GM23338 (cell line): Measurements from ENCODE around the gene KCNS3. TPM values are rescaled to one million over a fixed set of nuclear protein-coding genes. Genes with fewer than 3 reads are reported as not detected.

Source experiments
- ATAC-seq: fragments of 200-7000 bp; cut with Tn5 transposase; 3 replicates; pipeline ENCODE4 v1.9.1; 2020
- DNase-seq: peaks from one replicate; pipeline ENCODE4 v3.0.0-alpha.2; 2015; ENCODE audit warnings: low spot score
- H2AFZ ChIP-seq: fragments of 200-600 bp; sonication (generic); 2 replicates; pipeline ENCODE4 v1.8.0; 2016; ENCODE audit warnings: antibody characterized with exemption, mild to moderate bottlenecking, moderate library complexity
- H3F3A ChIP-seq: fragments of 200-600 bp; sonication (generic); replicated peaks from 2 replicates; pipeline ENCODE4 v1.8.0; 2017; ENCODE audit warnings: antibody characterized with exemption, mixed run types, low read depth
- H3K27ac ChIP-seq: fragments of 200-600 bp; sonication (generic); 2 replicates; pipeline ENCODE4 v1.6.1; 2016; ENCODE audit warnings: low read depth
- H3K27me3 ChIP-seq: fragments of 200-600 bp; sonication (generic); 2 replicates; pipeline ENCODE4 v1.8.0; 2016; ENCODE audit warnings: mild to moderate bottlenecking, mixed run types, moderate library complexity; ENCODE audit not compliant: insufficient read depth
- H3K36me3 ChIP-seq: fragments of 200-600 bp; sonication (generic); 2 replicates; pipeline ENCODE4 v1.8.0; 2016; ENCODE audit warnings: mild to moderate bottlenecking; ENCODE audit not compliant: insufficient read depth
- H3K4me1 ChIP-seq: fragments of 200-600 bp; sonication (generic); 2 replicates; pipeline ENCODE4 v1.8.0; 2016; ENCODE audit warnings: mild to moderate bottlenecking, moderate library complexity; ENCODE audit not compliant: insufficient read depth
- H3K4me2 ChIP-seq: fragments of 200-600 bp; sonication (generic); 2 replicates; pipeline ENCODE4 v1.7.1; 2017; ENCODE audit warnings: mixed run types
- H3K4me3 ChIP-seq: fragments of 200-600 bp; sonication (generic); 2 replicates; pipeline ENCODE4 v1.6.1; 2016; ENCODE audit warnings: mixed run types
- H3K79me2 ChIP-seq: fragments of 200-600 bp; sonication (generic); replicated peaks from 2 replicates; pipeline ENCODE4 v1.8.0; 2017; ENCODE audit warnings: mild to moderate bottlenecking; ENCODE audit not compliant: insufficient read depth
- H3K9me2 ChIP-seq: fragments of 200-600 bp; sonication (generic); 2 replicates; pipeline ENCODE4 v1.8.0; 2017; ENCODE audit not compliant: insufficient read depth
- H4K20me1 ChIP-seq: fragments of 200-600 bp; sonication (generic); replicated peaks from 2 replicates; pipeline ENCODE4 v1.8.0; 2017; ENCODE audit warnings: mild to moderate bottlenecking; ENCODE audit not compliant: insufficient read depth
- H3K27ac Mint-ChIP-seq: 2 replicates; pipeline ENCODE4 v1.8.0; 2020; ENCODE audit warnings: inconsistent platforms, mild to moderate bottlenecking, moderate library complexity, mixed read lengths
- H3K27me3 Mint-ChIP-seq: 3 replicates; pipeline ENCODE4 v1.8.0; 2022; ENCODE audit warnings: low read depth, mild to moderate bottlenecking, moderate library complexity, mixed read lengths, inconsistent platforms; ENCODE audit not compliant: insufficient read depth, poor library complexity
- H3K36me3 Mint-ChIP-seq: 3 replicates; pipeline ENCODE4 v1.8.0; 2021; ENCODE audit warnings: low read depth, mild to moderate bottlenecking, inconsistent platforms, moderate library complexity, mixed read lengths
- H3K4me1 Mint-ChIP-seq: 3 replicates; pipeline ENCODE4 v1.8.0; 2020; ENCODE audit warnings: mild to moderate bottlenecking, inconsistent platforms, mixed read lengths
- H3K4me3 Mint-ChIP-seq: 3 replicates; pipeline ENCODE4 v1.8.0; 2021; ENCODE audit warnings: moderate library complexity, mild to moderate bottlenecking, inconsistent platforms, mixed read lengths
- H3K9me3 Mint-ChIP-seq: 3 replicates; pipeline ENCODE4 v1.8.0; 2020; ENCODE audit warnings: moderate library complexity, mild to moderate bottlenecking, inconsistent platforms, mixed read lengths
- CREB1 ChIP-seq: fragments of 250-450 bp; sonication (Bioruptor Pico); IDR thresholded peaks from 2 replicates; pipeline ENCODE4 v1.5.0; 2020; ENCODE audit warnings: low read depth, mild to moderate bottlenecking, moderate library complexity
- EZH2 ChIP-seq: fragments of 200-600 bp; sonication (generic); IDR thresholded peaks from one replicate; pipeline ENCODE4 v1.8.0; 2017; ENCODE audit warnings: antibody characterized with exemption, mild to moderate bottlenecking, low read depth; ENCODE audit not compliant: unreplicated experiment
- EZH2phosphoT487 ChIP-seq: fragments of 200-600 bp; sonication (generic); IDR thresholded peaks from one replicate; pipeline ENCODE4 v1.8.1; 2018; ENCODE audit warnings: antibody characterized with exemption; ENCODE audit not compliant: unreplicated experiment
- JUNB ChIP-seq: IDR thresholded peaks from one replicate; pipeline ENCODE4 v1.6.1; 2016; ENCODE audit warnings: antibody characterized with exemption; ENCODE audit not compliant: unreplicated experiment
- NANOG ChIP-seq: IDR thresholded peaks from 2 replicates; pipeline ENCODE4 v1.6.1; 2016; ENCODE audit warnings: antibody characterized with exemption, borderline replicate concordance
- POLR2AphosphoS5 ChIP-seq: IDR thresholded peaks from 2 replicates; pipeline ENCODE4 v1.6.1; 2016; ENCODE audit warnings: antibody characterized with exemption, low read depth
- STAT1 ChIP-seq: IDR thresholded peaks from one replicate; pipeline ENCODE4 v1.6.1; 2016; ENCODE audit warnings: antibody characterized with exemption; ENCODE audit not compliant: unreplicated experiment
- ZNF114 ChIP-seq: fragments of 250-450 bp; sonication (Bioruptor Pico); IDR thresholded peaks from 2 replicates; pipeline ENCODE4 v1.5.0; 2020; ENCODE audit warnings: mild to moderate bottlenecking, moderate library complexity
- ZNF331 ChIP-seq: fragments of 250-450 bp; sonication (Bioruptor Pico); IDR thresholded peaks from 2 replicates; pipeline ENCODE4 v1.5.0; 2020; ENCODE audit warnings: low read depth, mild to moderate bottlenecking, moderate library complexity
- polyA plus RNA-seq: library from polyadenylated mRNA; unstranded; fragments of >200 nt; fragmentation: Nextera tagmentation; extraction: Ambion mirVana; gene quantifications from 2 replicates; pipeline ENCODE4 v1.2.1, GENCODE V29; 2016
- total RNA-seq: library from RNA; depleted of rRNA; stranded (reverse); fragments of >200 nt; shearing (Covaris generic); gene quantifications from 2 replicates; pipeline ENCODE4 v1.2.3, GENCODE V29; 2014
- TF ChIP-seq, protein P1 (sequence below): IDR thresholded peaks from 2 replicates; pipeline ENCODE4 v1.6.1; 2016; ENCODE audit warnings: antibody characterized with exemption
- TF ChIP-seq, protein P2 (sequence below): fragments of 250-450 bp; sonication (Bioruptor Pico); IDR thresholded peaks from 2 replicates; pipeline ENCODE4 v1.5.0; 2020; ENCODE audit warnings: mild to moderate bottlenecking, moderate library complexity
- TF ChIP-seq, protein P3 (sequence below), 2 experiments: fragments of 200-600 bp in 1 of 2; sonication (generic) in 1 of 2; conservative IDR thresholded peaks; 2 replicates each; pipeline versions ENCODE4 v1.5.1 to v1.6.1; 2016 to 2017; ENCODE audit warnings: antibody characterized with exemption in 2 of 2, low read depth in 2 of 2, mild to moderate bottlenecking in 2 of 2, moderate library complexity in 1 of 2
- TF ChIP-seq, protein P4 (sequence below): IDR thresholded peaks from one replicate; pipeline ENCODE4 v1.6.1; 2018; ENCODE audit warnings: antibody characterized with exemption; ENCODE audit not compliant: unreplicated experiment

The KCNS3 gene
- total and polyA plus RNA-seq, 2 experiments from 2014 or later = 23.2 to 80.0 TPM

DNA sequence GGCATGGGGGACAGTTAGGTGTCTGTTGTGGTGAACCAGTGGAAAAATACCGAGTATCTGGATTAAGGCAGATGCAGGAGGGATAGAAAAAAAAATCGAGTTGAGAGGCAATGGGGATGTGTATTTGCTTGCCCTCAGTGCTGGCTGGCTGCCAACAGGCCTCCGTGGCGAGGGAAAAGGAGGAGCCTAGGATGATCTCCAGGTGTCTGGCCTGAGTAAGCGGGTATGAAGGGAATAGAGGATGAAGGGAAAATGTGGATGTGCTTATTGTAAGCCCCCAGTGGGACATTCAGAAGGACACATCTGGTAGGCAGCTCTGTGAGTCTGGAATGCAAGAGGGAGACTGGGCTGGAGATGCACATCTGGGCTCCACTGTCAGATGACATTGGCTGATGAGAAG, 22.8 kb downstream of the KCNS3 start:
- Histone ChIP-seq H3K27ac (no peak overlapping the region), H3K36me3 (no peaks in the 10 kb centered on the region), H3K9me2 (no peaks in the 10 kb centered on the region), H3K27me3 (no peaks in the 10 kb centered on the region), H3F3A (no peaks in the 10 kb centered on the region), H3K4me1 (peaks cover 4% of the 10 kb centered on the region; the same call in 1 of the 2 replicates), H3K4me3 (no peak overlapping the region), H3K79me2 (peaks cover 96% of the 10 kb centered on the region), H2AFZ (no peak overlapping the region), H3K4me2 (no peak overlapping the region), H4K20me1 (peaks cover 20% of the 10 kb centered on the region)
- H3K27me3 Mint-ChIP-seq = no peaks in the 10 kb centered on the region
- peaks cover 12% of the 10 kb centered on the region for H3K36me3 Mint-ChIP-seq
- no peak overlapping the region; the same call in 1 of the 2 replicates for H3K27ac Mint-ChIP-seq
- DNase-seq = no peak
- no peak overlapping the region for H3K4me3 Mint-ChIP-seq
- no peaks in the 10 kb centered on the region; the same call in 2 of the 3 replicates for H3K4me1 Mint-ChIP-seq
- ATAC-seq = no peak
- peaks cover 9% of the 10 kb centered on the region; the same call in 2 of the 3 replicates for H3K9me3 Mint-ChIP-seq
- TF ChIP-seq, protein P1, sequence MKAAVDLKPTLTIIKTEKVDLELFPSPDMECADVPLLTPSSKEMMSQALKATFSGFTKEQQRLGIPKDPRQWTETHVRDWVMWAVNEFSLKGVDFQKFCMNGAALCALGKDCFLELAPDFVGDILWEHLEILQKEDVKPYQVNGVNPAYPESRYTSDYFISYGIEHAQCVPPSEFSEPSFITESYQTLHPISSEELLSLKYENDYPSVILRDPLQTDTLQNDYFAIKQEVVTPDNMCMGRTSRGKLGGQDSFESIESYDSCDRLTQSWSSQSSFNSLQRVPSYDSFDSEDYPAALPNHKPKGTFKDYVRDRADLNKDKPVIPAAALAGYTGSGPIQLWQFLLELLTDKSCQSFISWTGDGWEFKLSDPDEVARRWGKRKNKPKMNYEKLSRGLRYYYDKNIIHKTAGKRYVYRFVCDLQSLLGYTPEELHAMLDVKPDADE = no peak
- TF ChIP-seq POLR2AphosphoS5 (no peak), NANOG (no peak), CREB1 (CRISPR knock-in tag) (no peak), EZH2 (no peak), STAT1 (no peak), ZNF331 (CRISPR knock-in tag) (no peak), JUNB (no peak), ZNF114 (CRISPR knock-in tag) (no peak), EZH2phosphoT487 (no peak)
- TF ChIP-seq, protein P2, sequence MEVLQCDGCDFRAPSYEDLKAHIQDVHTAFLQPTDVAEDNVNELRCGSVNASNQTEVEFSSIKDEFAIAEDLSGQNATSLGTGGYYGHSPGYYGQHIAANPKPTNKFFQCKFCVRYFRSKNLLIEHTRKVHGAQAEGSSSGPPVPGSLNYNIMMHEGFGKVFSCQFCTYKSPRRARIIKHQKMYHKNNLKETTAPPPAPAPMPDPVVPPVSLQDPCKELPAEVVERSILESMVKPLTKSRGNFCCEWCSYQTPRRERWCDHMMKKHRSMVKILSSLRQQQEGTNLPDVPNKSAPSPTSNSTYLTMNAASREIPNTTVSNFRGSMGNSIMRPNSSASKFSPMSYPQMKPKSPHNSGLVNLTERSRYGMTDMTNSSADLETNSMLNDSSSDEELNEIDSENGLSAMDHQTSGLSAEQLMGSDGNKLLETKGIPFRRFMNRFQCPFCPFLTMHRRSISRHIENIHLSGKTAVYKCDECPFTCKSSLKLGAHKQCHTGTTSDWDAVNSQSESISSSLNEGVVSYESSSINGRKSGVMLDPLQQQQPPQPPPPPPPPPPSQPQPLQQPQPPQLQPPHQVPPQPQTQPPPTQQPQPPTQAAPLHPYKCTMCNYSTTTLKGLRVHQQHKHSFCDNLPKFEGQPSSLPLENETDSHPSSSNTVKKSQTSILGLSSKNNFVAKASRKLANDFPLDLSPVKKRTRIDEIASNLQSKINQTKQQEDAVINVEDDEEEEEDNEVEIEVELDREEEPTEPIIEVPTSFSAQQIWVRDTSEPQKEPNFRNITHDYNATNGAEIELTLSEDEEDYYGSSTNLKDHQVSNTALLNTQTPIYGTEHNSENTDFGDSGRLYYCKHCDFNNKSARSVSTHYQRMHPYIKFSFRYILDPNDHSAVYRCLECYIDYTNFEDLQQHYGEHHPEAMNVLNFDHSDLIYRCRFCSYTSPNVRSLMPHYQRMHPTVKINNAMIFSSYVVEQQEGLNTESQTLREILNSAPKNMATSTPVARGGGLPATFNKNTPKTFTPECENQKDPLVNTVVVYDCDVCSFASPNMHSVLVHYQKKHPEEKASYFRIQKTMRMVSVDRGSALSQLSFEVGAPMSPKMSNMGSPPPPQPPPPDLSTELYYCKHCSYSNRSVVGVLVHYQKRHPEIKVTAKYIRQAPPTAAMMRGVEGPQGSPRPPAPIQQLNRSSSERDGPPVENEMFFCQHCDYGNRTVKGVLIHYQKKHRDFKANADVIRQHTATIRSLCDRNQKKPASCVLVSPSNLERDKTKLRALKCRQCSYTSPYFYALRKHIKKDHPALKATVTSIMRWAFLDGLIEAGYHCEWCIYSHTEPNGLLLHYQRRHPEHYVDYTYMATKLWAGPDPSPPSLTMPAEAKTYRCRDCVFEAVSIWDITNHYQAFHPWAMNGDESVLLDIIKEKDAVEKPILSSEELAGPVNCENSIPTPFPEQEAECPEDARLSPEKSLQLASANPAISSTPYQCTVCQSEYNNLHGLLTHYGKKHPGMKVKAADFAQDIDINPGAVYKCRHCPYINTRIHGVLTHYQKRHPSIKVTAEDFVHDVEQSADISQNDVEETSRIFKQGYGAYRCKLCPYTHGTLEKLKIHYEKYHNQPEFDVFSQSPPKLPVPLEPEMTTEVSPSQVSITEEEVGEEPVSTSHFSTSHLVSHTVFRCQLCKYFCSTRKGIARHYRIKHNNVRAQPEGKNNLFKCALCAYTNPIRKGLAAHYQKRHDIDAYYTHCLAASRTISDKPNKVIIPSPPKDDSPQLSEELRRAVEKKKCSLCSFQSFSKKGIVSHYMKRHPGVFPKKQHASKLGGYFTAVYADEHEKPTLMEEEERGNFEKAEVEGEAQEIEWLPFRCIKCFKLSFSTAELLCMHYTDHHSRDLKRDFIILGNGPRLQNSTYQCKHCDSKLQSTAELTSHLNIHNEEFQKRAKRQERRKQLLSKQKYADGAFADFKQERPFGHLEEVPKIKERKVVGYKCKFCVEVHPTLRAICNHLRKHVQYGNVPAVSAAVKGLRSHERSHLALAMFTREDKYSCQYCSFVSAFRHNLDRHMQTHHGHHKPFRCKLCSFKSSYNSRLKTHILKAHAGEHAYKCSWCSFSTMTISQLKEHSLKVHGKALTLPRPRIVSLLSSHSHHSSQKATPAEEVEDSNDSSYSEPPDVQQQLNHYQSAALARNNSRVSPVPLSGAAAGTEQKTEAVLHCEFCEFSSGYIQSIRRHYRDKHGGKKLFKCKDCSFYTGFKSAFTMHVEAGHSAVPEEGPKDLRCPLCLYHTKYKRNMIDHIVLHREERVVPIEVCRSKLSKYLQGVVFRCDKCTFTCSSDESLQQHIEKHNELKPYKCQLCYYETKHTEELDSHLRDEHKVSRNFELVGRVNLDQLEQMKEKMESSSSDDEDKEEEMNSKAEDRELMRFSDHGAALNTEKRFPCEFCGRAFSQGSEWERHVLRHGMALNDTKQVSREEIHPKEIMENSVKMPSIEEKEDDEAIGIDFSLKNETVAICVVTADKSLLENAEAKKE (CRISPR knock-in tag) = no peak
- TF ChIP-seq, protein P3, sequence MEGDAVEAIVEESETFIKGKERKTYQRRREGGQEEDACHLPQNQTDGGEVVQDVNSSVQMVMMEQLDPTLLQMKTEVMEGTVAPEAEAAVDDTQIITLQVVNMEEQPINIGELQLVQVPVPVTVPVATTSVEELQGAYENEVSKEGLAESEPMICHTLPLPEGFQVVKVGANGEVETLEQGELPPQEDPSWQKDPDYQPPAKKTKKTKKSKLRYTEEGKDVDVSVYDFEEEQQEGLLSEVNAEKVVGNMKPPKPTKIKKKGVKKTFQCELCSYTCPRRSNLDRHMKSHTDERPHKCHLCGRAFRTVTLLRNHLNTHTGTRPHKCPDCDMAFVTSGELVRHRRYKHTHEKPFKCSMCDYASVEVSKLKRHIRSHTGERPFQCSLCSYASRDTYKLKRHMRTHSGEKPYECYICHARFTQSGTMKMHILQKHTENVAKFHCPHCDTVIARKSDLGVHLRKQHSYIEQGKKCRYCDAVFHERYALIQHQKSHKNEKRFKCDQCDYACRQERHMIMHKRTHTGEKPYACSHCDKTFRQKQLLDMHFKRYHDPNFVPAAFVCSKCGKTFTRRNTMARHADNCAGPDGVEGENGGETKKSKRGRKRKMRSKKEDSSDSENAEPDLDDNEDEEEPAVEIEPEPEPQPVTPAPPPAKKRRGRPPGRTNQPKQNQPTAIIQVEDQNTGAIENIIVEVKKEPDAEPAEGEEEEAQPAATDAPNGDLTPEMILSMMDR (conservative IDR thresholded peaks at IDR 0.05; ENCODE audit: low read depth in 2 of 2) = no peak
- TF ChIP-seq, protein P4, sequence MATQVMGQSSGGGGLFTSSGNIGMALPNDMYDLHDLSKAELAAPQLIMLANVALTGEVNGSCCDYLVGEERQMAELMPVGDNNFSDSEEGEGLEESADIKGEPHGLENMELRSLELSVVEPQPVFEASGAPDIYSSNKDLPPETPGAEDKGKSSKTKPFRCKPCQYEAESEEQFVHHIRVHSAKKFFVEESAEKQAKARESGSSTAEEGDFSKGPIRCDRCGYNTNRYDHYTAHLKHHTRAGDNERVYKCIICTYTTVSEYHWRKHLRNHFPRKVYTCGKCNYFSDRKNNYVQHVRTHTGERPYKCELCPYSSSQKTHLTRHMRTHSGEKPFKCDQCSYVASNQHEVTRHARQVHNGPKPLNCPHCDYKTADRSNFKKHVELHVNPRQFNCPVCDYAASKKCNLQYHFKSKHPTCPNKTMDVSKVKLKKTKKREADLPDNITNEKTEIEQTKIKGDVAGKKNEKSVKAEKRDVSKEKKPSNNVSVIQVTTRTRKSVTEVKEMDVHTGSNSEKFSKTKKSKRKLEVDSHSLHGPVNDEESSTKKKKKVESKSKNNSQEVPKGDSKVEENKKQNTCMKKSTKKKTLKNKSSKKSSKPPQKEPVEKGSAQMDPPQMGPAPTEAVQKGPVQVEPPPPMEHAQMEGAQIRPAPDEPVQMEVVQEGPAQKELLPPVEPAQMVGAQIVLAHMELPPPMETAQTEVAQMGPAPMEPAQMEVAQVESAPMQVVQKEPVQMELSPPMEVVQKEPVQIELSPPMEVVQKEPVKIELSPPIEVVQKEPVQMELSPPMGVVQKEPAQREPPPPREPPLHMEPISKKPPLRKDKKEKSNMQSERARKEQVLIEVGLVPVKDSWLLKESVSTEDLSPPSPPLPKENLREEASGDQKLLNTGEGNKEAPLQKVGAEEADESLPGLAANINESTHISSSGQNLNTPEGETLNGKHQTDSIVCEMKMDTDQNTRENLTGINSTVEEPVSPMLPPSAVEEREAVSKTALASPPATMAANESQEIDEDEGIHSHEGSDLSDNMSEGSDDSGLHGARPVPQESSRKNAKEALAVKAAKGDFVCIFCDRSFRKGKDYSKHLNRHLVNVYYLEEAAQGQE = no peak
